HepG2 (cell line): ENCODE results near the gene MS4A18. TPM values are rescaled to one million over a fixed set of nuclear protein-coding genes. Genes with fewer than 3 reads are reported as not detected.

Experiments used
- ATAC-seq: fragments of 200-7000 bp; cut with Tn5 transposase; 3 replicates; pipeline ENCODE4 v1.9.1; 2020; ENCODE audit warnings: mild to moderate bottlenecking, moderate library complexity
- BruUV-seq: library from RNA; stranded (reverse); fragments of 400-500 nt; replicated peaks from 2 replicates; lab custom pipeline; 2021; lab: Mats Ljungman, UMichigan
- CTCF ChIA-PET: fragments of 300-600 bp; formaldehyde crosslinking; extraction: SDS; loops from one replicate; lab custom pipeline; 2021; ENCODE audit warnings: low total read pairs, inconsistent platforms, low intra/inter-chr PET ratio; lab: Yijun Ruan, JAX
- POLR2A ChIA-PET: fragments of 350-600 bp; sonication (Branson Sonifier 250); formaldehyde crosslinking; loops from one replicate; lab custom pipeline; 2020; ENCODE audit warnings: antibody characterized with exemption, inconsistent platforms; lab: Yijun Ruan, JAX
- DNase-seq: peaks from one replicate; pipeline ENCODE4 v3.0.0-alpha.2; 2015; ENCODE audit warnings: low spot score
- FAIRE-seq: peaks from 3 replicates; lab custom pipeline; 2011; peaks lifted over from hg19 to GRCh38; lab: Jason Lieb, UNC
- H2AFZ ChIP-seq: one replicate; pipeline ENCODE4 v1.6.1; 2011; ENCODE audit warnings: low read length, inconsistent platforms
- H3K27ac ChIP-seq: fragments of 300-600 bp; 3 replicates; pipeline ENCODE4 v1.8.0; 2011; ENCODE audit warnings: mixed run types, mild to moderate bottlenecking, mixed read lengths, low read length, inconsistent platforms; ENCODE audit not compliant: insufficient read depth; ENCODE audit errors: extremely low read length
- H3K27me3 ChIP-seq, 2 experiments: fragments of 200-600 bp in 1 of 2; 2 replicates in 1 of 2; 3 replicates in 1 of 2; pipeline versions ENCODE4 v1.6.0 to v1.8.0; 2011; ENCODE audit warnings: low read length in 2 of 2, mild to moderate bottlenecking in 2 of 2, moderate library complexity in 2 of 2, inconsistent platforms in 1 of 2; ENCODE audit not compliant: insufficient read depth in 2 of 2, control insufficient read depth in 1 of 2
- H3K36me3 ChIP-seq, 2 experiments: fragments of 200-600 bp in 1 of 2; replicated peaks in 1 of 2; 2 replicates in 1 of 2; 3 replicates in 1 of 2; pipeline versions ENCODE4 v1.5.1 to v1.8.0; 2011; ENCODE audit warnings: low read length in 2 of 2, inconsistent platforms in 1 of 2; ENCODE audit not compliant: insufficient read depth in 2 of 2, control insufficient read depth in 1 of 2
- H3K4me1 ChIP-seq: 2 replicates; pipeline ENCODE4 v1.5.1; 2012; ENCODE audit warnings: low read length, inconsistent platforms; ENCODE audit not compliant: insufficient read depth
- H3K4me2 ChIP-seq: 2 replicates; pipeline ENCODE4 v1.6.0; 2011; ENCODE audit warnings: low read depth, low read length, inconsistent platforms
- H3K4me3 ChIP-seq, 3 experiments: fragments of 200-600 bp in 1 of 3; sonication (generic), shearing (Covaris generic) in 1 of 3; replicated peaks in 1 of 3; 2 replicates each; pipeline ENCODE4 v1.5.1; 2011 to 2016; ENCODE audit warnings: low read length in 3 of 3, inconsistent platforms in 2 of 3, low read depth in 2 of 3, mild to moderate bottlenecking in 2 of 3, control low read depth in 1 of 3, mixed read lengths in 1 of 3; ENCODE audit not compliant: insufficient read depth in 1 of 3
- H3K79me2 ChIP-seq: one replicate; pipeline ENCODE4 v1.6.1; 2011; ENCODE audit warnings: low read length, inconsistent platforms; ENCODE audit not compliant: insufficient read depth
- H3K9ac ChIP-seq: 2 replicates; pipeline ENCODE4 v1.6.0; 2011; ENCODE audit warnings: mild to moderate bottlenecking, low read depth, low read length, inconsistent platforms; ENCODE audit not compliant: insufficient read depth
- H3K9me3 ChIP-seq: 2 replicates; pipeline ENCODE4 v1.5.1; 2012; ENCODE audit warnings: mild to moderate bottlenecking, low read length
- H4K20me1 ChIP-seq: 2 replicates; pipeline ENCODE4 v1.6.0; 2011; ENCODE audit warnings: inconsistent platforms, mild to moderate bottlenecking, low read length, moderate library complexity; ENCODE audit not compliant: insufficient read depth
- AHR ChIP-seq: IDR thresholded peaks from 2 replicates; pipeline ENCODE4 v1.6.1; 2018; ENCODE audit warnings: missing genetic modification reagents, missing compliant biosample characterization
- FOXC1 ChIP-seq: sonication (generic); formaldehyde crosslinking; IDR thresholded peaks from 2 replicates; pipeline ENCODE4 v1.8.0; 2022; ENCODE audit warnings: mild to moderate bottlenecking, missing genetic modification reagents, borderline replicate concordance
- KDM6A ChIP-seq: IDR thresholded peaks from 2 replicates; pipeline ENCODE4 v1.6.1; 2016; ENCODE audit warnings: low read depth
- RNF2 ChIP-seq: fragments of 450-650 bp; conservative IDR thresholded peaks from 2 replicates; pipeline ENCODE4 v1.6.1; 2016; ENCODE audit warnings: low read depth
- SATB2 ChIP-seq: sonication (generic); formaldehyde crosslinking; IDR thresholded peaks from 2 replicates; pipeline ENCODE4 v1.5.0; 2020; ENCODE audit warnings: missing genetic modification reagents
- SOX6 ChIP-seq, 2 experiments: fragments of 450-650 bp in 1 of 2; sonication (generic) in 1 of 2; formaldehyde crosslinking in 1 of 2; IDR thresholded peaks; 2 replicates each; pipeline versions ENCODE4 v1.4.0 to v1.6.1; 2017 to 2020; ENCODE audit warnings: antibody characterized with exemption in 1 of 2, mild to moderate bottlenecking in 1 of 2, missing genetic modification reagents in 1 of 2
- ZNF143 ChIP-seq: sonication (generic); formaldehyde crosslinking; IDR thresholded peaks from 2 replicates; pipeline ENCODE4 v1.4.0; 2020; ENCODE audit warnings: missing genetic modification reagents
- ZNF263 ChIP-seq: sonication (generic); formaldehyde crosslinking; IDR thresholded peaks from 2 replicates; pipeline ENCODE4 v1.4.0; 2020; ENCODE audit warnings: missing genetic modification reagents
- ZNF333 ChIP-seq: sonication (generic); formaldehyde crosslinking; IDR thresholded peaks from 2 replicates; pipeline ENCODE4 v1.4.0; 2020; ENCODE audit warnings: mild to moderate bottlenecking, missing genetic modification reagents, borderline replicate concordance
- ZNF335 ChIP-seq: sonication (generic); formaldehyde crosslinking; IDR thresholded peaks from 2 replicates; pipeline ENCODE4 v1.4.0; 2020; ENCODE audit warnings: missing genetic modification reagents
- ZNF430 ChIP-seq: sonication (generic); formaldehyde crosslinking; IDR thresholded peaks from 2 replicates; pipeline ENCODE4 v1.9.0; 2021; ENCODE audit warnings: mild to moderate bottlenecking, missing genetic modification reagents
- ZSCAN31 ChIP-seq: sonication (generic); formaldehyde crosslinking; IDR thresholded peaks from 2 replicates; pipeline ENCODE4 v1.5.0; 2020; ENCODE audit warnings: low read depth, mild to moderate bottlenecking, missing genetic modification reagents
- WGBS: methylation state at CpG from one replicate; pipeline ENCODE4 v1.1.6; 2017; ENCODE audit warnings: low lambda C conversion rate; 5-methylcytosine and 5-hydroxymethylcytosine counted together
- in situ Hi-C: cut with HindIII; loops from 2 replicates; pipeline ENCODE4 v1.10.0; 2017; ENCODE audit warnings: low pct_unique_long_range_greater_than_20kb; ENCODE audit not compliant: extremely low pct_ligation_motif_present
- intact Hi-C: fragments of 100-400 bp; cut with micrococcal nuclease; formaldehyde crosslinking; loops from one replicate; pipeline ENCODE4 v1.10.0; 2022; ENCODE audit not compliant: unreplicated experiment
- polyA plus RNA-seq, 8 experiments: library from polyadenylated mRNA; depleted of rRNA in 3 of 8; stranded (reverse) in 7 of 8; unstranded in 1 of 8; fragments of >200 nt; fragmentation: Illumina TruSeq in 4 of 8; extraction: Trizol in 4 of 8; gene quantifications; 2 replicates each; pipeline versions ENCODE4 v1.2.1 to v1.2.3, GENCODE V29; 2011 to 2016; ENCODE audit warnings: low read depth in 4 of 8, missing spikeins in 1 of 8, mixed read lengths in 1 of 8; ENCODE audit not compliant: insufficient read depth in 1 of 8
- total RNA-seq, 5 experiments: library from RNA; depleted of rRNA; stranded (reverse); fragments of >200 nt; fragmentation: Illumina TruSeq; extraction: Trizol; gene quantifications; 2 replicates each; pipeline ENCODE4 v1.2.3, GENCODE V29; 2016; ENCODE audit warnings: low read depth in 1 of 5
- TF ChIP-seq, protein P1 (sequence below): sonication (generic); formaldehyde crosslinking; conservative IDR thresholded peaks from 2 replicates; pipeline ENCODE4 v1.8.1; 2023; ENCODE audit warnings: missing genetic modification reagents
- TF ChIP-seq, protein P2 (sequence below): sonication (generic); formaldehyde crosslinking; IDR thresholded peaks from 2 replicates; pipeline ENCODE4 v1.5.0; 2020; ENCODE audit warnings: missing genetic modification reagents

The MS4A18 gene
- total and polyA plus RNA-seq, 2 of the 13 experiments (the other 11 are each of a cell fraction or from before 2014, with no cell fraction given), result not detected

- ATAC-seq (no peak), FAIRE-seq (no peak), DNase-seq (no peak)
- Histone ChIP-seq H3K27me3 (no peaks in the 10 kb centered on the region), H3K4me3 (no peak overlapping the region), H3K4me2 (no peak overlapping the region), H2AFZ (no peak overlapping the region), H3K4me1 (peaks cover 4% of the 10 kb centered on the region; the same call in 1 of the 2 replicates), H3K27ac (no peak overlapping the region), H3K79me2 (no peaks in the 10 kb centered on the region), H3K9me3 (no peaks in the 10 kb centered on the region), H3K9ac (no peak overlapping the region), H4K20me1 (no peaks in the 10 kb centered on the region), H3K36me3 (no peaks in the 10 kb centered on the region)
- intact Hi-C loops, result no loop called here
- in situ Hi-C loops, result no loop called here
- POLR2A ChIA-PET, result no interaction called here
- CTCF ChIA-PET, result no interaction called here
- no TSS peak for BruUV-seq
- 33% methylated on average over 7 of the region's 8 CpGs for WGBS
- TF ChIP-seq, protein P1, sequence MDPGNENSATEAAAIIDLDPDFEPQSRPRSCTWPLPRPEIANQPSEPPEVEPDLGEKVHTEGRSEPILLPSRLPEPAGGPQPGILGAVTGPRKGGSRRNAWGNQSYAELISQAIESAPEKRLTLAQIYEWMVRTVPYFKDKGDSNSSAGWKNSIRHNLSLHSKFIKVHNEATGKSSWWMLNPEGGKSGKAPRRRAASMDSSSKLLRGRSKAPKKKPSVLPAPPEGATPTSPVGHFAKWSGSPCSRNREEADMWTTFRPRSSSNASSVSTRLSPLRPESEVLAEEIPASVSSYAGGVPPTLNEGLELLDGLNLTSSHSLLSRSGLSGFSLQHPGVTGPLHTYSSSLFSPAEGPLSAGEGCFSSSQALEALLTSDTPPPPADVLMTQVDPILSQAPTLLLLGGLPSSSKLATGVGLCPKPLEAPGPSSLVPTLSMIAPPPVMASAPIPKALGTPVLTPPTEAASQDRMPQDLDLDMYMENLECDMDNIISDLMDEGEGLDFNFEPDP (CRISPR knock-in tag), result no peak
- TF ChIP-seq ZNF333 (CRISPR knock-in tag), result no peak
- no peak for TF ChIP-seq SATB2
These were observed 24.3 kb downstream of the MS4A18 start for GRCh38 chr11:60748821-60749220.

GRCh38 chr11:60750911-60751310, 26.4 kb downstream of the MS4A18 start:
- WGBS, result 9% methylated on average over 3 of the region's 3 CpGs
- CTCF ChIA-PET, result no interaction called here

More at GRCh38 chr11:60750911-60751310, 26.4 kb downstream of the MS4A18 start:
- DNase-seq (no peak), ATAC-seq (no peak), FAIRE-seq (no peak)
- in situ Hi-C loops (no loop called here), intact Hi-C loops (no loop called here)
- Histone ChIP-seq H3K27ac (no peak overlapping the region), H3K27me3 (no peaks in the 10 kb centered on the region; a peak in 1 of 5 replicates), H3K36me3 (no peaks in the 10 kb centered on the region), H3K9ac (no peak overlapping the region), H3K4me3 (no peak overlapping the region), H3K4me2 (no peak overlapping the region), H3K4me1 (peaks cover 4% of the 10 kb centered on the region; the same call in 1 of the 2 replicates), H4K20me1 (no peaks in the 10 kb centered on the region), H2AFZ (no peak overlapping the region), H3K9me3 (no peaks in the 10 kb centered on the region), H3K79me2 (no peaks in the 10 kb centered on the region)
- no peak for TF ChIP-seq AHR (CRISPR knock-in tag)
- no peak for TF ChIP-seq ZNF263 (CRISPR knock-in tag)
- no peak for TF ChIP-seq ZSCAN31
- no peak for TF ChIP-seq ZNF430 (CRISPR knock-in tag)
- TF ChIP-seq ZNF143 (CRISPR knock-in tag), result no peak
- TF ChIP-seq, protein P2, sequence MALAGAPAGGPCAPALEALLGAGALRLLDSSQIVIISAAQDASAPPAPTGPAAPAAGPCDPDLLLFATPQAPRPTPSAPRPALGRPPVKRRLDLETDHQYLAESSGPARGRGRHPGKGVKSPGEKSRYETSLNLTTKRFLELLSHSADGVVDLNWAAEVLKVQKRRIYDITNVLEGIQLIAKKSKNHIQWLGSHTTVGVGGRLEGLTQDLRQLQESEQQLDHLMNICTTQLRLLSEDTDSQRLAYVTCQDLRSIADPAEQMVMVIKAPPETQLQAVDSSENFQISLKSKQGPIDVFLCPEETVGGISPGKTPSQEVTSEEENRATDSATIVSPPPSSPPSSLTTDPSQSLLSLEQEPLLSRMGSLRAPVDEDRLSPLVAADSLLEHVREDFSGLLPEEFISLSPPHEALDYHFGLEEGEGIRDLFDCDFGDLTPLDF, result no peak
- no peak for TF ChIP-seq ZNF335
- TF ChIP-seq KDM6A, result no peak
- TF ChIP-seq SOX6 (IDR thresholded peaks at IDR 0.05), result no peak
- TF ChIP-seq SOX6 (CRISPR knock-in tag; IDR thresholded peaks at IDR 0.05), result no peak
- TF ChIP-seq FOXC1 (CRISPR knock-in tag), result no peak
- TF ChIP-seq RNF2, result no peak
- BruUV-seq, result no TSS peak
- POLR2A ChIA-PET, result no interaction called here
